Keratinocyte (primary cell): ENCODE results near the gene SELENOP. TPM values are rescaled to one million over a fixed set of nuclear protein-coding genes. Genes with fewer than 3 reads are reported as not detected.

Source experiments
- DNase-seq: peaks from one replicate; pipeline ENCODE4 v3.0.0-alpha.2; 2011; ENCODE audit warnings: low read depth, missing footprints, low spot score
- FAIRE-seq: peaks from 2 replicates; lab custom pipeline; 2011; peaks lifted over from hg19 to GRCh38; lab: Jason Lieb, UNC
- H2AFZ ChIP-seq: 2 replicates; pipeline ENCODE4 v1.6.0; 2012; ENCODE audit warnings: low read length, control low read depth, inconsistent platforms; ENCODE audit not compliant: control insufficient read depth
- H3K27ac ChIP-seq: 2 replicates; pipeline ENCODE4 v1.5.1; 2011; ENCODE audit warnings: low read length; ENCODE audit not compliant: control insufficient read depth, insufficient read depth
- H3K27me3 ChIP-seq: 3 replicates; pipeline ENCODE4 v1.6.0; 2011; ENCODE audit warnings: low read length; ENCODE audit not compliant: control insufficient read depth, insufficient read depth; ENCODE audit errors: extremely low read depth
- H3K36me3 ChIP-seq, 2 experiments: 2 replicates in 1 of 2; 3 replicates in 1 of 2; pipeline ENCODE4 v1.5.1; 2011; ENCODE audit warnings: low read length in 2 of 2, mild to moderate bottlenecking in 1 of 2; ENCODE audit not compliant: control insufficient read depth in 2 of 2, insufficient read depth in 2 of 2; ENCODE audit errors: extremely low read depth in 1 of 2
- H3K4me1 ChIP-seq: 3 replicates; pipeline ENCODE4 v1.5.1; 2011; ENCODE audit warnings: low read length; ENCODE audit not compliant: control insufficient read depth, insufficient read depth; ENCODE audit errors: extremely low read depth
- H3K4me2 ChIP-seq: 3 replicates; pipeline ENCODE4 v1.6.0; 2011; ENCODE audit warnings: low read depth, low read length; ENCODE audit not compliant: control insufficient read depth, insufficient read depth; ENCODE audit errors: extremely low read depth
- H3K4me3 ChIP-seq, 3 experiments: fragments of 200-600 bp in 1 of 3; sonication (generic) in 1 of 3; 2 replicates in 2 of 3; 3 replicates in 1 of 3; pipeline ENCODE4 v1.5.1; 2011 to 2016; ENCODE audit warnings: low read length in 3 of 3, mild to moderate bottlenecking in 3 of 3, control low read depth in 2 of 3, inconsistent platforms in 1 of 3, low read depth in 1 of 3, mixed read lengths in 1 of 3, mixed run types in 1 of 3, moderate library complexity in 1 of 3; ENCODE audit not compliant: control insufficient read depth in 2 of 3, insufficient read depth in 2 of 3; ENCODE audit errors: extremely low read depth in 1 of 3
- H3K79me2 ChIP-seq: 2 replicates; pipeline ENCODE4 v1.6.0; 2012; ENCODE audit warnings: low read length; ENCODE audit not compliant: control insufficient read depth, insufficient read depth
- H3K9ac ChIP-seq: 3 replicates; pipeline ENCODE4 v1.6.0; 2011; ENCODE audit warnings: low read length; ENCODE audit not compliant: control insufficient read depth, insufficient read depth; ENCODE audit errors: extremely low read depth
- H3K9me1 ChIP-seq: 3 replicates; pipeline ENCODE4 v1.6.0; 2011; ENCODE audit warnings: low read length; ENCODE audit not compliant: control insufficient read depth, insufficient read depth; ENCODE audit errors: extremely low read depth
- H3K9me3 ChIP-seq: 2 replicates; pipeline ENCODE4 v1.5.1; 2012; ENCODE audit warnings: low read depth, low read length; ENCODE audit not compliant: control insufficient read depth
- H4K20me1 ChIP-seq: 3 replicates; pipeline ENCODE4 v1.6.0; 2011; ENCODE audit warnings: low read length; ENCODE audit not compliant: control insufficient read depth, insufficient read depth; ENCODE audit errors: extremely low read depth
- CTCF ChIP-seq, 3 experiments: IDR thresholded peaks in 1 of 3; conservative IDR thresholded peaks in 1 of 3; optimal IDR thresholded peaks in 1 of 3; 2 replicates in 2 of 3; 3 replicates in 1 of 3; pipeline versions ENCODE3 to v1.5.1; 2011; ENCODE audit warnings: low read length in 3 of 3, mild to moderate bottlenecking in 3 of 3, moderate library complexity in 2 of 3, control low read depth in 1 of 3, inconsistent platforms in 1 of 3; ENCODE audit not compliant: insufficient read depth in 2 of 3; ENCODE audit errors: extremely low read depth in 1 of 3
- EZH2 ChIP-seq: IDR thresholded peaks from one replicate; pipeline ENCODE4 v1.6.1; 2012; ENCODE audit warnings: inconsistent platforms, mild to moderate bottlenecking, low read length, moderate library complexity
- dilution Hi-C: fragments of 300-500 bp; cut with MboI; formaldehyde crosslinking; loops from one replicate; pipeline ENCODE4 v1.7.0; 2020; ENCODE audit warnings: low sequenced_read_pairs; ENCODE audit not compliant: extremely low pct_ligation_motif_present
- polyA plus RNA-seq, 5 experiments: library from polyadenylated mRNA; depleted of rRNA in 3 of 5; stranded (reverse) in 3 of 5; stranded (forward) in 1 of 5; unstranded in 1 of 5; fragments of >200 nt; gene quantifications; 1 replicate in 1 of 5; 2 replicates in 3 of 5; 3 replicates in 1 of 5; pipeline versions ENCODE4 v1.2.1 to v1.2.3, GENCODE V29; 2011 to 2012; ENCODE audit warnings: missing spikeins in 2 of 5, low read depth in 1 of 5, low replicate concordance in 1 of 5

The SELENOP gene
- polyA plus RNA-seq, 1 donor (not counting 4 experiments of a cell fraction or from before 2014, with no cell fraction given): 10.4 TPM

- Histone ChIP-seq H3K4me1 (no peaks in the 10 kb centered on the region), H3K27me3 (peaks cover 2% of the 10 kb centered on the region), H3K9me1 (no peaks in the 10 kb centered on the region), H3K79me2 (no peaks in the 10 kb centered on the region), H2AFZ (no peak overlapping the region), H3K4me2 (no peak overlapping the region), H3K9ac (no peak overlapping the region), H3K27ac (no peak overlapping the region), H4K20me1 (no peaks in the 10 kb centered on the region), H3K36me3 (no peaks in the 10 kb centered on the region), H3K4me3 (no peak overlapping the region), H3K9me3 (no peaks in the 10 kb centered on the region)
- DNase-seq (no peak), FAIRE-seq (no peak)
- TF ChIP-seq EZH2 (no peak), CTCF (optimal IDR thresholded peaks at IDR 0.05 in 1 of 3, IDR thresholded peaks at IDR 0.05 in 1 of 3, conservative IDR thresholded peaks at IDR 0.05 in 1 of 3; ENCODE audit: extremely low read depth in 1 of 3, insufficient read depth in 2 of 3, low read length in 3 of 3) (no peak)
- dilution Hi-C loops: no loop called here
Measured at GRCh38 chr5:42826757-42827515, 15.2 kb upstream of the SELENOP start.

GRCh38 chr5:42825422-42826148 is 13.9 kb upstream of the SELENOP start:
- no peak for FAIRE-seq
- H2AFZ ChIP-seq: no peak overlapping the region
- no peak for TF ChIP-seq EZH2
- no peak for TF ChIP-seq CTCF (optimal IDR thresholded peaks at IDR 0.05 in 1 of 3, IDR thresholded peaks at IDR 0.05 in 1 of 3, conservative IDR thresholded peaks at IDR 0.05 in 1 of 3; ENCODE audit: extremely low read depth in 1 of 3, insufficient read depth in 2 of 3, low read length in 3 of 3)

More at GRCh38 chr5:42825422-42826148, 13.9 kb upstream of the SELENOP start:
- no peaks in the 10 kb centered on the region for H3K9me3 ChIP-seq
- H3K4me1 ChIP-seq: no peaks in the 10 kb centered on the region
- peaks cover 2% of the 10 kb centered on the region for H3K27me3 ChIP-seq
- H3K4me2 ChIP-seq: no peak overlapping the region
- no peak for DNase-seq
- dilution Hi-C loops: no loop called here
- no peak overlapping the region for H3K9ac ChIP-seq
- H3K79me2 ChIP-seq: no peaks in the 10 kb centered on the region
- no peak overlapping the region for H3K4me3 ChIP-seq
- no peaks in the 10 kb centered on the region for H4K20me1 ChIP-seq
- no peaks in the 10 kb centered on the region for H3K36me3 ChIP-seq
- no peaks in the 10 kb centered on the region for H3K9me1 ChIP-seq
- no peak overlapping the region for H3K27ac ChIP-seq
